Cerebellar nuclear complex (tissue), 1 donor: ENCODE results near the gene SLCO2B1.

Experiments
- DNase-seq, 2 experiments: peaks; one replicate each; lab custom pipeline; 2025; lab: John Stamatoyannopoulos, UW

SLCO2B1 gene

GRCh38 chr11:75246671-75247350 is 95.9 kb downstream of the SLCO2B1 start:
- DNase-seq = no peak

GRCh38 chr11:75248924-75249256 is 98.0 kb downstream of the SLCO2B1 start:
- DNase-seq = no peak

- no peak for DNase-seq
Observed at GRCh38 chr11:75249704-75250103, 98.8 kb downstream of the SLCO2B1 start.

GRCh38 chr11:75254326-75254725 is 103.4 kb downstream of the SLCO2B1 start:
- no peak for DNase-seq
